ENCODE results near the gene OTOR. TPM values are rescaled to one million over a fixed set of nuclear protein-coding genes. Genes with fewer than 3 reads are reported as not detected.

OTOR gene
- total and polyA plus RNA-seq, 2 donors (not counting 3 experiments of a cell fraction or from before 2014, with no cell fraction given) = not detected

GRCh38 chr20:16708602-16709001 is 39.6 kb upstream of the OTOR start:
- no peaks in the 10 kb centered on the region for H3K9me3 ChIP-seq (replicated peaks; ENCODE audit: control insufficient read depth, insufficient read depth, low read length)
- TF ChIP-seq EZH2 (IDR thresholded peaks at IDR 0.05; ENCODE audit: borderline replicate concordance, low read depth, low read length, severe bottlenecking) (no peak), GATA2 (IDR thresholded peaks at IDR 0.05; ENCODE audit: insufficient read depth, insufficient read length, low read depth, low read length) (no peak), JUN (IDR thresholded peaks at IDR 0.05; ENCODE audit: borderline replicate concordance, insufficient read depth, insufficient read length, low read depth) (no peak), FOS (IDR thresholded peaks at IDR 0.05; ENCODE audit: borderline replicate concordance, insufficient read depth, low read length) (no peak), MYC (IDR thresholded peaks at IDR 0.05; ENCODE audit: low read depth, low read length) (no peak), POLR2AphosphoS5 (IDR thresholded peaks at IDR 0.05; ENCODE audit: insufficient read depth, low read depth, low read length) (no peak), POLR2A (IDR thresholded peaks at IDR 0.05; ENCODE audit: low read depth, low read length) (no peak)
- TF ChIP-seq, protein P1, sequence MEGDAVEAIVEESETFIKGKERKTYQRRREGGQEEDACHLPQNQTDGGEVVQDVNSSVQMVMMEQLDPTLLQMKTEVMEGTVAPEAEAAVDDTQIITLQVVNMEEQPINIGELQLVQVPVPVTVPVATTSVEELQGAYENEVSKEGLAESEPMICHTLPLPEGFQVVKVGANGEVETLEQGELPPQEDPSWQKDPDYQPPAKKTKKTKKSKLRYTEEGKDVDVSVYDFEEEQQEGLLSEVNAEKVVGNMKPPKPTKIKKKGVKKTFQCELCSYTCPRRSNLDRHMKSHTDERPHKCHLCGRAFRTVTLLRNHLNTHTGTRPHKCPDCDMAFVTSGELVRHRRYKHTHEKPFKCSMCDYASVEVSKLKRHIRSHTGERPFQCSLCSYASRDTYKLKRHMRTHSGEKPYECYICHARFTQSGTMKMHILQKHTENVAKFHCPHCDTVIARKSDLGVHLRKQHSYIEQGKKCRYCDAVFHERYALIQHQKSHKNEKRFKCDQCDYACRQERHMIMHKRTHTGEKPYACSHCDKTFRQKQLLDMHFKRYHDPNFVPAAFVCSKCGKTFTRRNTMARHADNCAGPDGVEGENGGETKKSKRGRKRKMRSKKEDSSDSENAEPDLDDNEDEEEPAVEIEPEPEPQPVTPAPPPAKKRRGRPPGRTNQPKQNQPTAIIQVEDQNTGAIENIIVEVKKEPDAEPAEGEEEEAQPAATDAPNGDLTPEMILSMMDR (IDR thresholded peaks at IDR 0.05; ENCODE audit: extremely low read depth in 1 of 2, insufficient read depth in 1 of 2, low read depth in 1 of 2, low read length in 2 of 2) = no peak
- TF ChIP-seq, protein P2, sequence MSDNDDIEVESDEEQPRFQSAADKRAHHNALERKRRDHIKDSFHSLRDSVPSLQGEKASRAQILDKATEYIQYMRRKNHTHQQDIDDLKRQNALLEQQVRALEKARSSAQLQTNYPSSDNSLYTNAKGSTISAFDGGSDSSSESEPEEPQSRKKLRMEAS (IDR thresholded peaks at IDR 0.05; ENCODE audit: insufficient read depth, insufficient read length) = no peak
- H3K9ac ChIP-seq (replicated peaks; ENCODE audit: extremely low read depth, insufficient read depth, low read length) = no peak overlapping the region
- no peaks in the 10 kb centered on the region for H3K4me1 ChIP-seq (ENCODE audit: control insufficient read depth, extremely low read depth, insufficient read depth, low read length)
- H2AFZ ChIP-seq (ENCODE audit: low read depth, low read length) = no peak overlapping the region
- no peak overlapping the region for H3K27ac ChIP-seq (ENCODE audit: insufficient read depth, low read depth, low read length)
- no peak overlapping the region for H3K4me2 ChIP-seq (ENCODE audit: insufficient read depth, low read length)
- intact Hi-C loops (cut with micrococcal nuclease) = no loop called here
- H4K20me1 ChIP-seq (replicated peaks; ENCODE audit: control insufficient read depth, extremely low read depth, insufficient read depth, low read length) = no peaks in the 10 kb centered on the region
- no peaks in the 10 kb centered on the region for H3K36me3 ChIP-seq (ENCODE audit: control insufficient read depth in 2 of 2, extremely low read depth in 1 of 2, insufficient read depth in 2 of 2, low read length in 2 of 2)
- peaks cover 0 to 1% of the 10 kb centered on the region in 2 experiments for H3K27me3 ChIP-seq (ENCODE audit: control insufficient read depth in 2 of 2, insufficient read depth in 2 of 2, low read length in 2 of 2)
- no TSS peak for BruUV-seq (replicated peaks)
- dilution Hi-C loops (cut with MboI; ENCODE audit: extremely low pct_ligation_motif_present, low sequenced_read_pairs) = no loop called here
- FAIRE-seq (no peak), DNase-seq (ENCODE audit: low read depth, low spot score) (peak; percentile 28)
- H3K79me2 ChIP-seq (ENCODE audit: control insufficient read depth, insufficient read depth, low read length) = no peaks in the 10 kb centered on the region
- ChIA-PET POLR2A (no interaction called here), CTCF (no interaction called here)
- no peaks in the 10 kb centered on the region for H3K9me1 ChIP-seq (replicated peaks; ENCODE audit: control insufficient read depth, extremely low read depth, insufficient read depth, low read length)
- no peak overlapping the region for H3K4me3 ChIP-seq (replicated peaks in 1 of 3; ENCODE audit: insufficient read depth in 1 of 3, low read depth in 1 of 3, low read length in 3 of 3)
